HG03432 (cell line): ENCODE results near the gene TBC1D24.
"Not testable (repeated sequence)": the region's sequence is repeated elsewhere in the genome, so short reads cannot be mapped to it uniquely, and the experiment has no call there.

ENCODE experiments used
- ATAC-seq: cut with Tn5 transposase; IDR thresholded peaks from one replicate; pipeline ENCODE4 v1.9.1; 2021; ENCODE audit warnings: mild to moderate bottlenecking, moderate library complexity; ENCODE audit not compliant: unreplicated experiment

TBC1D24 gene

GRCh38 chr16:2529961-2530628 is 55.2 kb downstream of the TBC1D24 start:
- ATAC-seq = no peak

DNA sequence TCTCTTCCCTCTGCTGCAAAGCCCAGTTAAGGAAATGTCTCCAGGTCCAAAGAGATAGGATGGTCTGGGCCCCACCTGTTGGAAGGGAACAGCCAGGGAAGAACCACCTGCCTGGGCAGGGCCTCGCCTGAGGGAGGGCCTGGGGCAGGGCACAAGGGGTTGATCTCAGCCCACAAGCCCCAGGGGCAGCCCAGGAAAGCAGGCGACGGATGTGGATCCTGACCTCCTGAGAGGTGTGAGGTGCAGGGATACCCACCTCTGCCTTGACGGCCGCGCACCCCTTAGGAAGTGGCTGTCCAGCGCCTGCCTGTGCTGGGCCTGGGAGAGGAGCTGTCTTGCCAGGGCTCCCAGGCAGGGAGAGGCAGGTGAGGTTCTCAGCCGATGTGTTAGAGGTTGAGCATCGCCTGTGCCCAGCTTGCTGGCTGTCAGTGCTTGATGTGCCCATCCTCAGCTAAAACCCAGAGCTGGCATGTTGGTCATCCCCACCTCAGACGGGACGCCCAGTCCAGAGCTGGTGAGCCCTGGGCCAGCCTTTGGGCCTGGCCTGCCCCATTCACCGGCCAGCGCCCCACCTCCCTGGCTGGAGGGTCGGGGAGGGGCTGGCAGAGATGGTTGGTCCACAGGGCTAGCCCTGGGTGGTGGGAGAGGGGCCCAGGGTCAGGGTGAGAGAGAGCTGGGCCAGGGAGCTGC is 55.8 kb downstream of the TBC1D24 start:
- ATAC-seq = no peak

GRCh38 chr16:2531371-2531695 is 56.4 kb downstream of the TBC1D24 start, which contains the start of gene CEMP1:
Gene CEMP1 (minus strand): TSS chr16:2531408. CDS start chr16:2531073, 335 bp downstream.
- ATAC-seq = no peak

DNA sequence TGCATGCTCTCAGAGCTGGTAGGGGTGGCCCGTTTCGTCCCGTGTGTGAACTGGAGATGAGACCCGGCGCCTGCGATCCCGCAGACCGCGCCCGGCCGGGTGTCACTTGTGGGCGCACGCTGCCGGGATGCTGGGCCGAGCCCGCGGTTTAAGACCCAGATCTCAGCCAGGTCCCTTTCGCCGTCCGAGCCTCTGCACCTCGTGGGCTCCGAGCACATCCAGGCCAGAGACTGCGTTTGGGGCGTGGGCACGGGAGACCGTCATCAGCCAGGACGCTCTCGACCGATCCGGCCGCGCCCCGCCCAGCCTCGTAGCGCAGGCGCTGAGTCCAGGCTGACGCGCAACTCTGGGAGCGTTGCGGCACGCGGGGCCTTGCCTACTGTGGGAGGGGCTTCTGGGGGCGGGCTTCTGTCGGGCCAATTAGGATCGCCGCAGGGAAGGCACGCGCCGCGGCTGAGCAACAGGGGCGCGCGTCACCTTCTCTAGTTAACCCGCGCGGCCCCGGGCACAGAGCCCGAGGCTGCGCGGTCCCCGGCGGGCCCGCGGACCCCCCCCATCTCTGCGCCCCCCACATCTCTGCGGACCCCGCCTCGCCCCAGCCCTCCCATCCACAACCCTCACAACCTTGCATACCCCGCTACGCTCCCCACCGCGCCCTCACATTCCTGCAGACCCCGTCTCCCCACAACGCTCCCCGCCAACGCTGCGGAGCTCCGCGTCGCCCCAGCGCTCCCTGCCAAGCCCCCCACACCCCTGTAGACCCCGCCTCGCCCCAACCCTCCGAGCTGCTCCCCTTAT is 57.0 kb downstream of the TBC1D24 start:
- ATAC-seq = peak; percentile 83

DNA sequence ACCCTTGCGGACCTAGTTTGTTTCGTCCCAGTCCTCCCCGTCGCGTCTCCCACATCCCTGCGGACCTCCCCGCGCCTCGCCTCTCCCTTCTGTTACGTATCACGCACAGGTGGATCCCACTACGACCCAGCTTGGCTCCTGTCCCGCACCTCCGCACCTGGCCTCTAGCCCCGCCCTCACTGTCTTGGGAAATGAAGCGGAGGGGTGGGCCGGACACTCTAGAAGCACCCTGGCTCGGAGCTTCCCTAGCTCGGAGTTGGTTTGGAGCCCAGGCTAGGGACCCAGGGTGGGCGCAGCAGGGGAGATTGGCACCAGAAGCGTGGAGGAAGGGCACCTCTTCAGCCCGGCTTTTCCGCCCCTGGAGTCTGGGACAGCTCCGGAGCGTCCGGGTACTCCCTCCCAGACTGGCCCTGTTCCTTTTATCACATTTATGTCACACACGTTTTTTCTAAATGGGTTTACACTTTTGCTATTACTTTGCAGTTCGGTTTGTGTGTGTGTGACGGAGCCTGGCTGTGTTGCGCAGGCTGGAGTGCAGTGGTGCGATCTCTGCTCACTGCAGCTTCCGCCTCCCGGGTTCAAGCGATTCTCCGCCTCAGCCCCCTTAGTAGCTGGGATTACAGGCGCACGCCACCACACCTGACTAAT is 57.7 kb downstream of the TBC1D24 start:
- ATAC-seq = no peak

DNA sequence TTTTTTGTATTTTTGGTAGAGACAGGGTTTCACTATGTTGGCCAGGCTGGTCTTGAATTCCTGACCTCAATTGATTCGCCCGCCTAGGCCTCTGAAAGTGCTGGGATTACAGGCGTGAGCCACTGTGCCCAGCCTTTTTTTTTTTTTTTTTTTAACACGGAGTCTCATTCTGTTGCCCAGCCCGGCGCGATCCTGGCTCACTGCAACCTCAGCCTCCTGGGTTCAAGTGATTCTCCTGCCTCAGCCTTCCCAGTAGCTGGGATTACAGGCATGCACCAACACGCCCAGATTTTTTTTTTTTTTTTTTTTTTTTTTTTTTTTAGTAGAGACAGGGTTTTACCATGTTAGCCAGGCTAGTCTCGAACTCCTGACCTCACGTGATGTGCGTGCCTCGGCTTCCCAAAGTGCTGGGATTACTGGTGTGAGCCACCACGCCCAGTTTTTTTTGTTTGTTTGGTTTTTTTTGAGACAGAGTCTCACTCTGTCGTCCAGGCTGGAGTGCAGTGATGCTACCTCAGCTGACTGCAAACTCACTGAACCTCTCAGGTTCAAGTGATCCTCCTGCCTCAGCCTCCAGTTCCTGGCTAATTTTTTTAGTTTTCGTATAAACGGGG is 58.3 kb downstream of the TBC1D24 start:
- not testable (repeated sequence) for ATAC-seq

DNA sequence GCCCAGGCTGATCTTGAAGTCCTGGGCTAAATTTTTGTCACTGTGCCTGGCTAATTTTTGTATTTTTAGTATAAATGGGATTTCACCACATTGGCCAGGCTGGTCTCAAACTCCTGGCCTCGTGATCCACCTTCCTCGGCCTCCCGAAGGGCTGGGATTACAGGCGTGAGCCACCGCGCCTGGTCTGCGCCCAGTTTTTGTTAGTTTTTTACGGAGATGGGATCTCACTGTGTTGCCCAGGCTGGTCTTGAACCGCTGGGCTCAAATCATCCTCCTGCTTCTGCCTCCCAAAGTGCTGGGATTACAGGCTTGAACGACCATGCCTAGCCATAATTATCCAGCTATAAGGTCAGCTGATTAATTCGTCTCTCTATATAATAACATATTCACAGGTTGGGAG is 59.0 kb downstream of the TBC1D24 start:
- no peak for ATAC-seq

- ATAC-seq = not testable (repeated sequence)
Measured at GRCh38 chr16:2534335-2534734, 59.4 kb downstream of the TBC1D24 start.

GRCh38 chr16:2535625-2536013 is 60.7 kb downstream of the TBC1D24 start:
- ATAC-seq = no peak

GRCh38 chr16:2537451-2538379 is 62.8 kb downstream of the TBC1D24 start, which contains the start of gene PDPK1:
Gene PDPK1 (plus strand): TSS chr16:2538021. CDS start chr16:2538113, 92 bp downstream.
- peak; percentile 81 for ATAC-seq

DNA sequence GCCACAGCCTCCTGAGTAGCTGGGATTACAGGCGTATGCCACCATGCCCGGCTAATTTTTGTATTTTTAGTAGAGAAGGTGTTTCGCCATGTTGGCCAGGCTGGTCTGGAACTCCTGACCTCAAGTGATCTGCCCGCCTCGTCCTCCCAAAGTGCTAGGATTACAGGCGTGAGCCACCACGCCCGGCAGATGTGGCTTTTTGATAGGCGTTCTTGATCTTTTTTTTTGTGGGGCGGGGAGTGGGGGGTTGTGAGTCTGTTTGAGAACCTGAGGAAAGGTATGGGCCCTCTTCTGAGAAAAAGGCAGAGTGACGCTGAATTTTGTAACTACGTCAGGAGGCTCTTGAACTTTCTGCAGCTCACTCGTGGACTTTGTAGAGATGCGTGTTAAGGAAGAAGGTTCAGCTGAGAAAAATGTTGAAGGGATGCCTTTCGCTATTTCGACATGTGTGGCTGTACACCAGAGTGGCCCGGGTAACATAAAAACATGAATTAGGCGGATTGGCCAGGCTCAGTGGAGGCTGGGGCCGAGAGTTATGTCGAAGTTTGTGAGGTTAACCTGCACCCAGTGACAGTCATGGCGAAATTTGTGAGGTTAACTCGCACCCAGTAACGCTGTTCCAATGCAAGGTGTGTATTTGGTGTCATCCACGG is 64.4 kb downstream of the TBC1D24 start:
- not testable (repeated sequence) for ATAC-seq

DNA sequence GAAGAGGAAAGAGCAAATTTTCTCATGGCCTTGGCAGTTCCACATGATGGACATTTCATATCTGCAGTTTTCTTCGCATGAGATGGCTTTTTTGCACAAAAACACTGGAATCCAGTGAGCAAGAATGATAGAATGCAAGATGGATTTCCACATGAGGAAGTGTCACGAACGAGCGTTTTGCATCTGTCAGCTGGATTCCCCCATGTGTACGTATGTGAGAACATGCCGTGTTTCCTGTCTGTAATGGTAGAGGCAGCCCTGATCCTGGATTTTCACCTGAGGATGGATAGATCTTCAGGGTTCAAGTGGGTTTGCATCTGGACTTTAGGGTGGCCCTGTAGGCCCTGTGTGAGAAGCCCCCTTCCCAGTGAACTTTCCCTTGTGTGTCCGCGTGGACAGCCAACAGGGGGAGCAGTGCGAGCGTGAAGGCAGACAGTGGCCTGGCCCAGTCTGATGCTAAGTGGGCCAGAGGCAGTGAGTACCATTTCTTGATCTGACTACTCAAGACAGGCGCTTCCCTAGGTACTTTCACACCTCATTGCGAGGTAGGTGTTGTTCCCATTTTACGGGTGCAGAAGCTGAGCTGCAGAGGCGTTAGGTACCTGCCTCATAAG is 65.0 kb downstream of the TBC1D24 start:
- not testable (repeated sequence) for ATAC-seq

DNA sequence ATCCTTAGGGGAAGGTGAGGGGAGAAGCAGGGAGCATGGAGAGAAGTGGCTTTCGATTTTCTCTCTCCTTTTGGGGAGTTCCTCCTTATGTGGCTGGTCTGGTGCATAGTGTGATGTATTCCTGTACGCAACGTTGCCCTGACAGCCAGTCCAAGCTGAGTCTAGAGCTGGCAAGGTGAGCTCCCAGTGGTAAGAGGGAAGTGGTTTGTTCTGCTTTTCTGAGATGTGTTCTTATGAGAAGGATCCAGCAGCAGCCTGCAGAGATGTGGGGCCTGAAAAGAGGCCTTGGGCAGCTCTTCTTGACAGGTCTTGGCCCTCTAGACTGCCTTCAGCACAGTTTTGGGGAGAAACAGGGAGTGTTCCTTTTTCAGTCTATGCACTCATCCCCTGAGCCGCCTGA is 66.0 kb downstream of the TBC1D24 start:
- ATAC-seq = not testable (repeated sequence)

- ATAC-seq = not testable (repeated sequence)
Measured at GRCh38 chr16:2541409-2541808, 66.5 kb downstream of the TBC1D24 start.

- ATAC-seq = not testable (repeated sequence)
Measured at GRCh38 chr16:2543771-2544170, 68.8 kb downstream of the TBC1D24 start.

GRCh38 chr16:2550283-2550878 is 75.5 kb downstream of the TBC1D24 start:
- not testable (repeated sequence) for ATAC-seq

GRCh38 chr16:2551420-2551889 is 76.5 kb downstream of the TBC1D24 start:
- not testable (repeated sequence) for ATAC-seq
